Measurements from ENCODE around the gene FGFR2.

Gene FGFR2

DNA sequence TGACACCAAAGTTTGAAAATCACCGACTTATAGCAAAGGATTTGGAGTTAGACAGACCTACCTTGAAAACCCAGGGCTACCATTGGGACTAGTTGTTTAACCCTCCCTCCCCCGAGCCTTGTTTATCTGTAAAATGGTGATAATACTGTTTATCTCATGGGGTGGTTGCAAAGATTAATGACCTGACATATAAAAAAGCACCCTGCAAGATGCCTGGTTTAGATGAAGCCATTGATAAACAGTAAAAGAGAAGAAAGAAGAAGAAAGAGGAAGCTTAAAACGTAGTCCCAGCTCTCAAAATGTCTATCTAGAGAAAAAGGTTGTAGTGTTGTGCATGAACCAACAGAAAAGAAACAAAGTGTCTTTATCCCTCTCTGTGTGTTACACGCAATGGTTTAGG is 145.7 kb downstream of the FGFR2 start:
- DNase-seq (ENCODE audit: low read depth in 2 of 2): no peak

DNA sequence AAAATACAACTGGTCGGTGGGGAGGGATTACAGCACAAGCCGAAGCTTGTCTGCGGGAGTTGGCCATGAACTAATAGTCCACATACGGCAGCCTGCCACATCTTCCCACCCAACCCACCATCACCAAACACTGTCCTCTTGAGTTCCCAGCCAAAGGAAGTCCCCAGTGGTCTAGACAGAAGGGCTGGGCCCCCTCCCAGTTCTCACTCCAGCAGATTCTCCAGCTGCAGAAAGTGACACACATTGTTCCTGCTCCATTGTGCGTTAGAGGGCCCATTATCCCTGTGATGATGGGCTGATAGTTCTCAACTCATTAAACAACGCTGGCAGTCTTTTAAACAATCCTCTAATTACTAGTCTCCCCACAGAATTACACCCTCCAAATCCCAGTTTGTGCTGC is 148.0 kb downstream of the FGFR2 start:
- DNase-seq (ENCODE audit: low read depth in 2 of 2): no peak

DNA sequence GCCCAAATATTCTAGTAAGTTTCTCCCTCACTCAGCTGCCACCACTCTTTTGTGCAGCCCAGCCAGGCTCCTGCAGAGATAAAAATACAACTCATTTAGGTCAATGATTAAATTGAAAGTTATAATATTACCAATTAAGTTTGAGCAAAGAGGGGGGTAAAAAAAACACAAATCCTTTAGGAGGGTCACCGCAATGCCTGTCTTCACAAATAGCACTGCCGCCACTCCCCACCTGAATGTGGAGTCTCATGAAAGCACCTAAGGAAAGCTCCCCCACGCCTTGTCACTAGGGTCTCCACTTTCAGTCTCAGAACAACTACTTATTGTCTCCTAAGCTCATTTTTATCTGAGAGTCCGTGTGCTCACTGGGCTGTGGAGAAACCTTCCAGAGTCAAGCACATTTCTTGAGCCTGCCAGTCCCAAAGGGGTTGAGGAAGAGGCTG is 148.7 kb downstream of the FGFR2 start:
- no peak for DNase-seq (ENCODE audit: low read depth in 2 of 2)

DNA sequence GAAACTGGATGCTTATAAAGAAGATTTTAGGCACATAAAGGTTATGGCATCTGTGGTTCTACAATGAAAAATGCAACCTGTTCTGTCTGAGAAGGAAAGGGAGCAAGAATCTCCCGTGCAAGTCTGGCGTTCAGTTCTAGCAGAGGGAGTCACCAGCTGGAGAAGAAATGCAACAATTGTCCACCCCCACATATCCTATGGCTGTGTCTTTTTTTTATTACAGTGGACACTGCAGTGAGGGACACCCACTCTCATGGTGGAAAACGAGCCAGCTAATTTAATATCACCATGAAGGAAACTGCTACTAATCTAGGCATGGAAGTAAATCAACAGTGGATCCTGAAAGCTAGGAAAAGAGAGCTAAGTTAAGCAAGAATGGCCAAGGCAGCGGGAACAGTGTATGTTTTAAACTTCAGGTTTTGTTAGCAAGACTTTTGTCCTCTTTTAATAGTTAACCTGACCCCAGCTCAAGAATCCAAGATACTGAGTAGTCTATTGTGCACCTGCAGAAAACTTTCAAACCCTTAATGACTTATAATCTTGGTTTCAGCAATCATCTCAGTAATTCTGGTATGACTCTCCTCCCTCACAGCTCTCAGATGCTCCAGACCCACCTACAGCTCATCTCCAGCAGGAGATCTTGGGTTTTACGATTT is 149.3 kb downstream of the FGFR2 start:
- DNase-seq (ENCODE audit: low read depth in 2 of 2): no peak

DNA sequence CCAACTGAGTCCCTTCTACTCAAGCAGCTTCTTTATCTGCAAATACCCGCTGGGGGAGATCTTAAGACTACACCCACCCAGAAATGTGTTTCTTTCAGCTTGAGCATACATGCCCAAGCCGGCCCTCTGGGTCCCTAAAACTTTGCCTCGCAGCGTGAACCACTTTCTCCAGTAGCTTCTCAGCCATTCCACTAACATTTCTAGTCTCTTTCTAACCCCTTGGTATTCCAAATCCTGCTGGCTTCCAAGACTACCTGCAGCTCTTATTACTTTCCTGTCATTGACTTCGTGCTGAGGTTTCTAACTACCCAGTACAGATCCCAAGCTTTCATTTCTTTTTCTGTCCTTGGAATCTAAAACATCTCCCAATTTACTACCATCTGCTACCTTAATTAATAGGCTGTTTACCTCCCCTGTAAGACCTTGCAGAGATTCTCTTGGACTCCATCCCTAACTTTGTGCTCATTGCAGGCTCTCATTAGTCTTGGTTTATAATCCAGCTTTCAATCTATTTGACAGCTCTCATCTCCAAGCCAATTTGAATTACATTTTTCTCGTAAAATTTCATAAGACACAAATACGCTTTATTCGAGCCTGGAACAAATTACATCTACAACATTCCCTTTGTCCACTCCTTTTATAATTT is 153.6 kb downstream of the FGFR2 start:
- DNase-seq (ENCODE audit: low read depth in 2 of 2): no peak

DNA sequence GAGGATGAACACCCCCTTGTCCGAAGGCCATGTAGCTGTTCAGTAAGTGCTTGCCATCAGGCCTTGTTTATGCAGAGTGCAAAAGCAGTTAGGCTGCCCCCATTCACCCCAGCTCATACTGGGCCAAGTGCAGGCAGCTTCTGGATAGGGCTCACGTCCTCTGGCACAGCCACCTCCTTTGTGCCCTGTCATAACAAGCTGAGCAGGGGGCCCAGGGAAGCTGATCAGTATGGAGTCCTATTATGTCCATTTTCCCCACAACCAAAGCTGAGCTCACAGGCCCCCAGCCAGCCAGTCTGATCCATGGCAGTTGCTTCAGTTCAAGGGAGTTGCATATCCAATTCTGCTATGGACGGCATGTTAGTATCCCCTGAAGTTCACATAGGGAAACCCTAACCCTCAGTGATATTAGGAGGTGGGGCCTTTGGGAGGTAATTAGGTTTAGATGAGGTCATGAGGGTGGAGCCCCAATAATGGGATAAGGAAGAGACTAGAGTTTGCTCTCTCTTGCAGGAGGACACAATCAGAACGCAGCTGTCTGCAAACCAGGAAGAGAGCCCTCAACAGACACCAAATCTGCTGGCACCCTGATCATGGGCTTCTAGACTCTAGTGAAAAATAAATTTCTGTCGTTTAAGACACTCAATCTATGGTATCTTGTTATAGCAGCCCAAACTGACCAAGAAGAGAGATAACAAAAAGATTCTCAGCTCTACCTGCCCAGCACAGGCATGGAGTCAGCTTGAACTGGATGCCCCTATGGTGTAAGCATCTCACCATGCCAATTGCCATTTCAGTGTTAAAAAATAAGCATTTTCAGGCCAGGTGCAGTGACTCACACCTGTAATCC is 155.9 kb downstream of the FGFR2 start:
- DNase-seq (ENCODE audit: low read depth in 2 of 2): no peak

DNA sequence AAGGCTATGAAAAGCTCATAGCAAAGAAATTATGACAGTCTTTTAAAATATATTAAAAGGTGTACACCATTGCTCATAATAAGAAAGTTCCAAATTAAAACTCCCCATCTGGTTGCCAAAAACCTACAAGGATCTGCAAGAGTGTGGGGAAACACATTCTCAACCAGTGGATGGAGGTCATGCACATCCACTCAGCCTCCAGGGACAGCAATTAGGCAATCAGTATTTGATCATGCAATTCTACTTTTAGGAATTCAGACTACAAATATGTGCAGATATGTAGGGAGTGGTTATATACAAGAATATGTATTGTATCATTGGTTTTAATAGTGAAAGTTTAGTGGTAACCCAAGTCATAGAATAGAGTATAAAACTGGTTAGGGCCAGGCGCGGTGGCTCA is 157.8 kb downstream of the FGFR2 start:
- DNase-seq (ENCODE audit: low read depth in 2 of 2): no peak

DNA sequence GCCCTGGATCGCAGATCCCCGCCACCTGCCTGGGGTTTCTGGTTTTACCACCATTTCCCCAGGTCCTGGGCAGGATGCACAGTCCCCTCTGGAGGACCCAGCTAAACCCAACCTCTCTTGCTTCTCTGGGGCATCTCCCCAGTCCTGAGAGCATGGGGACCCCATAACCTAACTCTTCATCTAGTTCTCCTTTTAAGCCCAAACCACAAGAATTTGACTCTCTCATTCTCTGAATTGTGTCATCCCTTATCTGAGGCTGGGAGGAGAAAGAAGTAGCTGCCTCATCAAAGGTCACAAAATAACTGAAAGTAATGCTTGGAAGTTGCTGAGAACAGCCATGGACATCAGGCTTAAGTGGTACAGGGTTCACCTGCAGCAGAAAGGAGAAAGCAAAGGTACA is 159.9 kb downstream of the FGFR2 start:
- DNase-seq (ENCODE audit: low read depth in 2 of 2): no peak

DNA sequence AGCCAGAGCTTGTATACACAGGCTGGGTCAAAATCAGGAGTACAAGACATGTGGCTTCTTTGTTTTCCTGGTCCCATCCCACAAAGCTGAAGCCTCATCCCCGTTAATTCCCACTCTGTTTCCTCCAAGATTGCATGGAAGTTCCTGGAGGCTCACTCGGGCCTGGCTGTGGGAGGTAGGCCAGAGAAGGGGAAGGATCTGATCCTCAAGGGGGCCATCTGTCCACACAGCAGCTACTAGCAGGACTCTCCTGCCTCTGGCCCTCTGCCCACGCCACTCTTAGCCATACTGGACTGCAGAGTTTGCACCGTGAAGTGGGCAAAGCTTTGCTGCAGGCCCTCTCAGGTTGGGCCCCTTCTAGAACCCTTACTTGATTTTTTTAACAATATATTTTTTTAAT is 160.6 kb downstream of the FGFR2 start:
- no peak for DNase-seq (ENCODE audit: low read depth in 2 of 2)

DNA sequence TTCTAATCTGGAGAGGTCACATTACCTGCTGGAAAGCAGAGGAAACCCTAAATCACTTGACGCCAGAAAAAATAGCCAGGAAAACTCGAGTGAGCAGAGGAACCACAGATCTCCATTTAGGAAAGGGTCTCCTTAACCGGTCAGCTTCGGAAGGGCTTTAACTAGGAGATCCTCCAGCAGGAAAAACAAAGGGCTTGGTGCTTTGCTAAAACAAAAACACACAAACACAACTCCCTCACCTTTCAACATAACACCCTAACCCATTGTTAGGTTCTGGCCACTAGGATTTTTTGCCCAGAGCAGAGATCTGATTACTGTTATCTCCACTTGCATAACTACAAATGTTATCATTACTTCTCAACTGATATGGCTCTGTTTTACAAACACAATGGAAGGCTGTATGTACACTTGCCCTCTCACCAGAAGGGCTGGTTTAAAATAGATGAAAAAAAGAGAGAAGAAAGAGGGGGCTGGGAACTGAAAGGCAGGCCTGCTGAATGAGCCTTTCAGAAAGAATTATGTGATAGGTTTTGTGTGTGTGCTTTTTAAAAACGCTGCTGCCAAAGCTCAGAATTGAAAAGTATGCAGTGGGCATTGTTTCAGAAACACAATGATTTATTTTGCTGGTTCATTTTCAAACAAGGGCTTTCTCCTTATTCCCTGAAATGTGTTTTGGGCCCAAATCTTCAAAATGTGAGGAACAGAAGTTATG is 161.5 kb downstream of the FGFR2 start:
- no peak for DNase-seq (ENCODE audit: low read depth in 2 of 2)

DNA sequence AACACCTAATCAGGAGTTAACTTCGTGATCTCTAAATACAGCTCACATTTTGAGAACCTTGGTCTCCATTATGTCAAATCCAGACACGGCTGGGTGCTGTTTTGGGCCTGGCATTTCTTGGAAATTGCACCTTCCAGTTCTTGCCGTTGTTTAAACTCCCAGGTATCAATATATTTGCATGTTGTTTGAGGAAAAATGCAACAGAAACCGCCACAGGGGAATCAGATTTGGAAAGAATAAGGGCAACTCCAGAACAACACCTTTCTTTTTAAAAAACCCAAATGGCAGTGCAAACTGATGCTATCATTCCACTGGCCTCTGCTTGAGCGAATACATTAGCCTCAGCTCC is 162.0 kb downstream of the FGFR2 start:
- DNase-seq (ENCODE audit: low read depth in 2 of 2): no peak

DNA sequence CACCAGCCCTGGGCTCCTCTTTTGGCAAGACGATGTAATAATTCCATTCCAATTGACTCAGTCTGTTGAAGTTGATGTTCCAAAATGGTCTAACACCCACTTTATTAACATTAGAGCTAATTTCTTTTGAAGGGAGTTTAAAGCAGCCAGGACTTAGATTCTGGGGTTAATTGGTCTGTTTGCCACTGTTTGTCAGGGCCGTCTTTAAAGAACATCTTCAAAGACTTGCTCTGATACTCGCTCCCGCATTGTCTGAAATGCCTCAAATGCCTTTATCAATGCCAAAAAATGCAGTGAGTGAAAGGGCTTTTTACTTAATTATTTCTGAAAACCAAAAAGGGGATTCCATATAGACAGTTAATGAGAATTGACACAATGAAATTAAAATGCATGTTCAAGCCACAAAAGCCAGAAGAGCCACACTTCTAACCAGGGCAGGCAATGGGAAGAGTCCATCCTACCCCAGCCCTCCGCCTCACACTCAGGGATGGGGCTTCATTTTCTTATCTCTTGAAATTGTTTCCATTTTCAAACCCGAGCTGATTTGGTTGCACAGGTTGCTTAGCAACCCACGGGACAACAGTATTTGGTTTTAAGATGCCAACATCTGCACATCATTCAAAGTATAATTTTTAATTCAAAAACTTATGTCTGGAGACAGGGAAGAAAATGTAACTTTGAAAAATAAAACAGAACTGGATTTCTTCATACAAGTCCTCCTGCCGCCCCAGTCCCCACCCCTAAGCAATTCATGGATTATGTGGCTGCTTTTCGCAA is 163.0 kb downstream of the FGFR2 start:
- no peak for DNase-seq (ENCODE audit: low read depth in 2 of 2)

DNA sequence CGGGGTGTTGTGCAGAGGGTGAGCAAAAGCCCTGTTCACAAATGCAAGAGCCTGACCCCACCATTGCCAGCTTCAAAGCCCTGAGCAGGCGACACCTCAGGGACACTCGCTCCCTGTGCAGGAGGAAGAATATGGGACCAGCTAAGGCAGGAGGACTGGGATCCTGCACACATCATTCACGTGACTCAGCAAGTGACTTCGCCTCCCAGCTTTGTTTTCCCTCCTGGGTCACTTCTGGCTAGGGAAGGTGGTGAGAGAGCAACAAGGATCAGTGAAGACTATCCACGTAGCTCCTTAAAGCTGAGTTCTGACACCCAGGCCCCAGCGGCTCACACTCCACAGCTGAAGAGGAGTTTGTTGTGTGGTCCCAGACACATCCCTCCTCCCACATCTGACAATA is 164.3 kb downstream of the FGFR2 start:
- no peak for DNase-seq (ENCODE audit: low read depth in 2 of 2)

DNA sequence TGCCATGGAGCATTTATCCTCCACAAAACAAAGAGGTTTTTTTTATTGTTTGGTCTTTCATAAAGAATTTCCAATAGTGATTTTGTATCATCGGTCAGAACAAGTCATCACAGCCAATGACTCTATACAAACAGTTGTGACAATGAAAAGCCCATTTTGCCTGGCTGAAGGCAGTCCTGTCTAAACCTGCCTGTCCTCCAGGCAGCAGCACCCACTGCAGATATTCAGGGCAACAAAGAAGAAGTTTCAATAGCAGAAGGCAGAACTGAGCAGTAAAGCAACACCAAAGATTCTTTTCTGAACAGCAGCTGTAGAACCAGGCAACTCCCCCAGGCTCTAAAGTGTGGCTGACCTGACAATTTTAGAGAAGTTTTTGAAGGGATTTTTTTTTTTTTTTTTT is 169.4 kb downstream of the FGFR2 start:
- DNase-seq (ENCODE audit: low read depth in 2 of 2): no peak
